Ovary (tissue), 10 donors: ENCODE measurements around the gene EIF3C. TPM values are rescaled to one million over a fixed set of nuclear protein-coding genes. Genes with fewer than 3 reads are reported as not detected.
"Not testable (repeated sequence)": the region's sequence is repeated elsewhere in the genome, so short reads cannot be mapped to it uniquely, and the experiment has no call there.

Source experiments
- DNase-seq, 5 donors: peaks; one replicate each; pipeline ENCODE4 v3.0.0-alpha.2; 2019 to 2020
- H3K27ac ChIP-seq, 2 donors: fragments of 200-600 bp; one replicate each; pipeline versions ENCODE4 v1.5.1 to v1.8.0; 2019 to 2022
- H3K27me3 ChIP-seq: fragments of 200-600 bp; one replicate; pipeline ENCODE4 v1.8.0; 2022
- H3K36me3 ChIP-seq: fragments of 200-600 bp; sonication (generic); one replicate; pipeline ENCODE4 v1.5.1; 2019
- H3K4me1 ChIP-seq: one replicate; pipeline ENCODE4 v1.8.1; 2013; ENCODE audit warnings: mild to moderate bottlenecking, moderate library complexity; ENCODE audit not compliant: insufficient read depth
- H3K4me3 ChIP-seq: fragments of 200-600 bp; sonication (generic); one replicate; pipeline ENCODE4 v1.5.1; 2017
- H3K9me3 ChIP-seq, 2 donors: fragments of 200-600 bp in 1 of 2; sonication (generic) in 1 of 2; one replicate each; pipeline versions ENCODE4 v1.5.1 to v1.8.1; 2013 to 2019; ENCODE audit warnings: mild to moderate bottlenecking in 1 of 2, moderate library complexity in 1 of 2
- WGBS, 3 donors: extraction: QIAGEN DNeasy Blood & Tissue Kit in 1 of 3; methylation state at CpG; one replicate each; pipeline versions ENCODE4 v1.1.5 to v1.1.7; 2013 to 2017; 5-methylcytosine and 5-hydroxymethylcytosine counted together
- intact Hi-C, 4 donors: fragments of 100-400 bp; cut with DNase I; formaldehyde crosslinking; loops; one replicate each; pipeline versions ENCODE4 v1.11.0 to v1.15.1; 2022 to 2023
- long read RNA-seq, 3 donors: library from polyadenylated mRNA in 2 of 3; unstranded in 2 of 3; transcript quantifications; one replicate each; pipeline ENCODE4 v2.0.0 and lab custom pipeline, GENCODE V29; 2021 to 2026
- polyA plus RNA-seq, 2 donors: library from polyadenylated mRNA; stranded (reverse); fragments of 200-250 nt in 1 of 2; fragments of 350-450 nt in 1 of 2; fragmentation: Illumina TruSeq in 1 of 2; extraction: RNeasy Lipid Tissue Mini Kit (QIAGEN cat#74804) in 1 of 2; gene quantifications; one replicate each; pipeline ENCODE4 v1.2.3, GENCODE V29; 2013 to 2014
- total RNA-seq, 7 donors: library from RNA; depleted of rRNA in 2 of 7; stranded (reverse); fragments of >200 nt in 2 of 7; fragmentation: NEBNext Ultra II Directional in 3 of 7; extraction: Animal tissue kit (Norgen Biotek cat#: 25700) in 3 of 7; gene quantifications; one replicate each; pipeline versions ENCODE4 v1.1.0 to v1.2.4, GENCODE V29; 2016 to 2023
- donor health status: DM: no; HTN: no; CAD: no; lungs with moderate emphysema.
- donor health status: DM: no; HTN: no; CAD: no.
- donor health status: Bipolar disorder and iron deficiency.
- donor health status: DM: yes; HTN: yes; CAD: no.
- donor health status: DM: no; HTN: no; CAD: no.
- donor health status: DM: yes; HTN: yes; CAD: no.

Gene EIF3C, protein sequence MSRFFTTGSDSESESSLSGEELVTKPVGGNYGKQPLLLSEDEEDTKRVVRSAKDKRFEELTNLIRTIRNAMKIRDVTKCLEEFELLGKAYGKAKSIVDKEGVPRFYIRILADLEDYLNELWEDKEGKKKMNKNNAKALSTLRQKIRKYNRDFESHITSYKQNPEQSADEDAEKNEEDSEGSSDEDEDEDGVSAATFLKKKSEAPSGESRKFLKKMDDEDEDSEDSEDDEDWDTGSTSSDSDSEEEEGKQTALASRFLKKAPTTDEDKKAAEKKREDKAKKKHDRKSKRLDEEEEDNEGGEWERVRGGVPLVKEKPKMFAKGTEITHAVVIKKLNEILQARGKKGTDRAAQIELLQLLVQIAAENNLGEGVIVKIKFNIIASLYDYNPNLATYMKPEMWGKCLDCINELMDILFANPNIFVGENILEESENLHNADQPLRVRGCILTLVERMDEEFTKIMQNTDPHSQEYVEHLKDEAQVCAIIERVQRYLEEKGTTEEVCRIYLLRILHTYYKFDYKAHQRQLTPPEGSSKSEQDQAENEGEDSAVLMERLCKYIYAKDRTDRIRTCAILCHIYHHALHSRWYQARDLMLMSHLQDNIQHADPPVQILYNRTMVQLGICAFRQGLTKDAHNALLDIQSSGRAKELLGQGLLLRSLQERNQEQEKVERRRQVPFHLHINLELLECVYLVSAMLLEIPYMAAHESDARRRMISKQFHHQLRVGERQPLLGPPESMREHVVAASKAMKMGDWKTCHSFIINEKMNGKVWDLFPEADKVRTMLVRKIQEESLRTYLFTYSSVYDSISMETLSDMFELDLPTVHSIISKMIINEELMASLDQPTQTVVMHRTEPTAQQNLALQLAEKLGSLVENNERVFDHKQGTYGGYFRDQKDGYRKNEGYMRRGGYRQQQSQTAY
- total RNA-seq: 100 to 1,000 TPM; 163 to 760 (median 544) TPM
- 1,000 to 10,000 TPM in 1 of 2 donors, 100 to 1,000 TPM in 1; 357 to 1,101 TPM for polyA plus RNA-seq
- long read RNA-seq, donor 1, transcript EIF3C-202 (21 exons, 3,137 nt): minor isoform, 11 of 3,892 reads
- long read RNA-seq, donor 1, transcript EIF3C-201 (21 exons, 3,145 nt): major isoform, 3,303 of 3,892 reads
- long read RNA-seq, donor 1, transcript EIF3C-207 (13 exons, 3,957 nt): minor isoform, 26 of 3,892 reads
- long read RNA-seq, donor 1, transcript EIF3C-211 (20 exons, 2,986 nt): minor isoform, 103 of 3,892 reads
- long read RNA-seq, donor 1, partial matches to known transcripts: 326 of 3,892 reads
- long read RNA-seq, donor 1, other reads (novel, unspliced or antisense): 122 of 3,892 reads
- long read RNA-seq, donor 2, transcript EIF3C-211 (20 exons, 2,986 nt): minor isoform, 8 of 186 reads
- long read RNA-seq, donor 2, transcript EIF3C-201 (21 exons, 3,145 nt): major isoform, 112 of 186 reads
- long read RNA-seq, donor 2, transcript EIF3C-207 (13 exons, 3,957 nt): minor isoform, 5 of 186 reads
- long read RNA-seq, donor 2, partial matches to known transcripts: 48 of 186 reads
- long read RNA-seq, donor 2, other reads (novel, unspliced or antisense): 8 of 186 reads
- long read RNA-seq, donor 3, transcript EIF3C-202 (21 exons, 3,137 nt): minor isoform, 8 of 1,073 reads
- long read RNA-seq, donor 3, transcript EIF3C-207 (13 exons, 3,957 nt): minor isoform, 10 of 1,073 reads
- long read RNA-seq, donor 3, transcript EIF3C-201 (21 exons, 3,145 nt): major isoform, 850 of 1,073 reads
- long read RNA-seq, donor 3, transcript EIF3C-211 (20 exons, 2,986 nt): minor isoform, 38 of 1,073 reads
- long read RNA-seq, donor 3, partial matches to known transcripts: 121 of 1,073 reads
- long read RNA-seq, donor 3, other reads (novel, unspliced or antisense): 42 of 1,073 reads

DNA sequence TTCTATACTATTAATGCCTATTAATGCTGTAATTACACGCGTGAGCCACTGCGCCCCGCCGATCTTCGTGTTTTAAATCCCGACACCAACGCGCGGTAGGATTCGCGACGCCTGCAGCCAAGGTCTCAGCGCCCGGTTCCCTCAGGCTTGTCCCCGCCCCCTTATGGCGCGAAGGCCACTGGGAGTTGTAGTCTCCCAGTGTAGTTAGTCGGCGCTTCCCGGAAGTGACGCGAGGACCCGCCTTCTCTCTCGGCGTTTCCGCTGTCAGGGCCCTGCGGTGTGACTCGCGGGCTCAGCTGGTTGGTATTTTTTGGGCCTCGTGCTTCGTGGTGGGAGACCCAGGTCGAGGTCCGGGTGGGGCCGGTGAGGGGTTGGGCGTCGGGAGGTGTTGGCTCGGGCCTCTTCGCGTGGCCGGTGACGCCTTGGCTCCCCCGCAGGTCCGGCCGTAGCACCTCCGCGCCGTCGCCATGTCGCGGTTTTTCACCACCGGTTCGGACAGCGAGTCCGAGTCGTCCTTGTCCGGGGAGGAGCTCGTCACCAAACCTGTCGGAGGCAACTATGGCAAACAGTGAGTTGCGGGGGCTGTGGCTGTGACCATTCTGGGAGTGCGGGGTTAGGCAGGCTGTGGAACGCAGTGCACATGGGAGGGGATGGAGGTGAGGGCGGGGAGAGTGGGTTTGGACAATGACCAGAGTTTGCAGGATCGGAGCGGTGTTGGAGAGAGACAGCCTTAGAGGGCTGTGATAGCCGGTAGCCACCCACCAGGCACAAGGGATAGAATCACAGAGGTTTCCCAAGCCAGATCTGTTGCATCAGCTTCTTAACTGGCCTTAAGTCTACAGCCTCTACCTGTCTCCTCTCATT, at the start of gene EIF3C:
EIF3C (plus strand) TSS at position 245 of the 864 bp plus-strand sequence; CDS start at position 468, 223 bp downstream.
- not testable (repeated sequence) for H3K36me3 ChIP-seq
- no CpG with 5 or more reads among the region's 66 CpGs for WGBS, 3 donors

DNA sequence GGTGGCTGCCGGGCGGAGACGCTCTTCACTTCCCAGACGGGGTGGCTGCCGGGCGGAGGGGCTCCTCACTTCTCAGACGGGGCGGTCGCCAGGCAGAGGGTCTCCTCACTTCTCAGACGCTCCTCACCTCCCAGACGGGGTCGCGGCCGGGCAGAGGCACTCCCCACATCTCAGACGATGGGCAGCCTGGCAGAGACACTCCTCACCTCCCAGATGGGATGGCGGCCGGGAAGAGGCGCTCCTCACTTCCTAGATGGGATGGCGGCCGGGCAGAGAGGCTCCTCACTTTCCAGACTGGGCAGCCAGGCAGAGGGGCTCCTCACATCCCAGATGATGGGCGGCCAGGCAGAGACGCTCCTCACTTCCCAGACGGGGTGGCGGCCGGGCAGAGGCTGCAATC, 45.0 kb upstream of the EIF3C start:
- H3K36me3 ChIP-seq, intact Hi-C loops, H3K4me3 ChIP-seq, H3K9me3 ChIP-seq, H3K4me1 ChIP-seq, H3K27ac ChIP-seq, DNase-seq, H3K27me3 ChIP-seq: not testable (repeated sequence)
- WGBS, 3 donors: 86 to 90% (median 90%) methylated on average over 10 to 11 of the region's 25 CpGs

More for the DNA sequence above, at the start of gene EIF3C:
- H3K9me3 ChIP-seq, H3K4me3 ChIP-seq, H3K4me1 ChIP-seq, intact Hi-C loops, H3K27me3 ChIP-seq, DNase-seq, H3K27ac ChIP-seq: not testable (repeated sequence)

DNA sequence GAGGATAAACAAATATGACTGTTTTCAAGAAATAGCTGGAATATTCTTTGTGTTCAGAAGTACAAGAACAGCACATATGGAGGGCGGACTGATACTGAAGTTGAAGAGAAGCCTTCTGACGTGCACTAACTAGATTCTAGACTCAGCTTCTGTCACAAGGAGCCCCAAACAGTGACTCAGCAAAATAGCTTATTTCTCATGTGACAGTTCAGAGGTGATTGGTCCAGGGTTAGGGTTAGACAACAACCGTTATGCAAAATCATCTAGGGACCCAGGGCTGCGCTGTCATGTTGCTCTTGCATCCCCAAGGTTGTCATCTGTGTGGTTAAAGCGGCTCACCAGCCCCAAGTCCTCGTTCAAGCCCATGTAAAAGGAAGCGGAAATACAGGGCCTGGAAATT, 43.8 kb upstream of the EIF3C start:
- H3K4me3 ChIP-seq, H3K27ac ChIP-seq, DNase-seq, H3K36me3 ChIP-seq, H3K9me3 ChIP-seq, H3K4me1 ChIP-seq, intact Hi-C loops, H3K27me3 ChIP-seq: not testable (repeated sequence)
- no CpG with 5 or more reads among the region's 7 CpGs for WGBS, 3 donors

DNA sequence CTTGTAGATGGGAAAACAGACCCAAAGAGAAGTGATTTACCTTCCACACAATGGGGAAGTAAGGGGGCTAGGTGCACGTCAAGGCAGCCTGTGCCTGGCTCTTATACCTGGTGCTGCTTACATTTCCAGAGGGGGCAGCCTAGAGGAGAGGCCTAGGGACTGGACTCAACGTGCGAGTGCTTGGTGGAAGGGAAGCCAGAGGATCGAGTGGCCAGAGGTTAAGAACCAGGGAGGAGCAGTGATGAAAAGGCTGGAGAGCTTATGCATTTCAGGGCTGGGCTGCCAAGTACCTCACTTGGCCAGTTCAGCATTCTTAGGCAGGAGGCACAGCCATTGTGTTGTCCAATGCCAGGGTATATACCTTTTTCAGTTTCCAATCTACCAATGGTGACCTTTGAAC, 43.1 kb upstream of the EIF3C start:
- H3K36me3 ChIP-seq, H3K9me3 ChIP-seq, H3K4me3 ChIP-seq, H3K4me1 ChIP-seq, H3K27me3 ChIP-seq, intact Hi-C loops, H3K27ac ChIP-seq, DNase-seq: not testable (repeated sequence)
- no CpG with 5 or more reads among the region's 4 CpGs for WGBS, 3 donors

DNA sequence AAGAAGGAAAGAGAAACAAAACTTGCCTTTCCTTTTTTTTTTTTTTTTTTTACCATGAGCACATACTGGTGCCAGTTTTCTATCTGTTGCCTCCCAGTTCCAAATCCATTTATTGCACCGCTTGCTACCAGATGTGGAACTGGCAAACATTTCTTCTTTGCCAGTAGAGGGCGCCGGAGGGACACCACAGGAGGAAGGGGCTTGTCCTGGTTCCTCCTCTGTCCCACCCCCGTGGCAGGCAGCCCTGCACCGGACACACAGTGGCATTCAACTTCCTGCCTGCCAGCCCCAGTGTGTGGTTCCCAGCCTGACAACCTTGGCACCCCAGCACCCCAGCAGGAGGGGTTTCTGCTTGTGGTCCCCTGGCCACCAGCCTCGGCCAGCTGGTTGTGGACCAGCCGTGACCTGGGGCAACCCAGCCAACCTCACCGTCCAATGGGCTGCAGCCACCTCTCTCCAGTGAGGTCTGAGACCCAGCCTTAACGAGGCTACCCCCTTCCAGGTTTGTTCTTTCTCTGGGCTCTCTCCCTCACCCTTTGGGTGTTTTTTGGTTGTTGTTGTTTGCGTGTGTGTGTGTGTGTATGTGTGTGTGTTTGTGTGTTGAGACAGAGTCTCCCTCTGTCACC, 22.8 kb upstream of the EIF3C start:
- H3K27ac ChIP-seq, H3K4me1 ChIP-seq, H3K27me3 ChIP-seq, H3K4me3 ChIP-seq, H3K9me3 ChIP-seq, H3K36me3 ChIP-seq, intact Hi-C loops, DNase-seq: not testable (repeated sequence)
- WGBS, 3 donors: 54% methylated on average over 1 of the region's 10 CpGs; no CpG with 5 or more reads in 2 of the 3 donors

DNA sequence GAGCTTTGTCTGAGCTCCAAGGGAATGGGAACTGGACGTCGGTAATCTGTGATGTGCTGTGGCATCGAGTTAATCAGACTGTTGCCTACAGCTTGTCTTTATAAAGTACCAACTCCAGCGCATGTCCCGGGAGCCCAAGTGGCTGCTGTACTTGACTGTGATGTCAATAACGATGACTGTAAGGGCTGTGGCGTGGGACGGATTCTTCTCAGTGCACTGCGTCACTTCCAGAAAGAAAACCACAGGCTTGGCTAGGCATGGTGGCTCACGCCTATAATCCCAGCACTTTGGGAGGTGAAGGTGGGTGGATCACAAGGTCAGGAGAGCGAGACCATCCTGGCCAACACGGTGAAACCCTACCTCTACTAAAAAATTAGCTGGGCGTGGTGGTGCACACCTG, 21.8 kb upstream of the EIF3C start:
- H3K9me3 ChIP-seq, H3K4me3 ChIP-seq, H3K27me3 ChIP-seq, H3K36me3 ChIP-seq, H3K27ac ChIP-seq, H3K4me1 ChIP-seq, intact Hi-C loops, DNase-seq: not testable (repeated sequence)
- whole genome bisulfite sequencing, 3 donors: 56% methylated on average over 3 of the region's 13 CpGs; no CpG with 5 or more reads in 2 of the 3 donors

DNA sequence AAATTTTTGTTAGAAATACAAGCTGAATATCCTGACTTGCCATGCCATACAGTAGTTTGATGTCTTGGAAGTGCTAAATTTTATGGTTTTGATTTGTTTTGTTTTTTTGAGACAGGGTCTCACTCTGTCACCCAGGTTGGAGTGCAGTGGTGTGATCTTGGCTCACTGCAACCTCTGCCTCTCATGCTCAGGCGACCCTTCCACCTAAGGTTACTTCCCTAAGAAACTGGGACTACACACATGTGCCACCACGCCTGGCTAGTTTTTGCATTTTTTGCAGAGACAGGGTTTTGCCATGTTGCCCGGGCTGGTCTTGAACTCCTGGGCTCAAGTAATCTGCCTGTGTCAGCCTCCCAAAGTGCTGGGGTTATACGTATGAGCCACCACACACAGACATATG, 19.5 kb upstream of the EIF3C start:
- H3K27ac ChIP-seq, H3K27me3 ChIP-seq, H3K4me3 ChIP-seq, H3K36me3 ChIP-seq, DNase-seq, intact Hi-C loops, H3K4me1 ChIP-seq, H3K9me3 ChIP-seq: not testable (repeated sequence)
- WGBS, 3 donors: 86 to 100% (median 100%) methylated on average over 2 to 3 of the region's 4 CpGs

DNA sequence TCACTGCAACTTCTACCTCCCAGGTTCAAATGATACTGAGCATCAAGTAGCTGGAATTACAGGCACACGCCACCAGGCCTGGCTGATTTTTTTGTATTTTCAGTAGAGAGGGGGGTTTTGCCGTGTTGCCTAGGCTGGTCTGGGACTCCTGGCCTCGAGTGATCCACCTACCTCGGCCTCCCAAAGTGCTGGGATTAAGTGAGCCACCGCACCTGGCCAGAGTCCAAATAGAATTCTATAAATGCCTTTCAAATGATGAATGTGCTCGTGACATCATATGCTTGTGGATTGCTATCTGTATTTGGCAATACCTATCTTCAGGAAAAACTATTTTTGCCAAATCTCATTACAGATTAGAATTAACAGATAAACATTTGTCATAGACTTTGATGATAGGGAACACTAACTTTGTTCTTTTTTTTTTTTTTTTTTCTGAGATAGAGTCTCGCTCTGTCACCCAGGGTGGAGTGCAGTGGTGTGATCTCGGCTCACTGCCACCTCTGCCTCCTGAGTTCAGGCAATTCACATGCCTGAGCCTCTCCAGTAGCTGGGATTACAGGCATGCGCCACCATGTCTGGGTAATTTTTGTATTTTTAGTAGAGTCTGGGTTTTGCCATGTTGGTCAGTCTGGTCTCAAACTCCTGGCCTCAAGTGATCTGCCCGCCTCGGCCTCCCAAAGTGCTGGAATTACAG, 17.9 kb upstream of the EIF3C start:
- intact Hi-C loops, DNase-seq, H3K27ac ChIP-seq, H3K36me3 ChIP-seq, H3K9me3 ChIP-seq, H3K4me1 ChIP-seq, H3K4me3 ChIP-seq, H3K27me3 ChIP-seq: not testable (repeated sequence)
- 100% methylated on average over 1 of the region's 11 CpGs; no CpG with 5 or more reads in 2 of the 3 donors for WGBS, 3 donors

DNA sequence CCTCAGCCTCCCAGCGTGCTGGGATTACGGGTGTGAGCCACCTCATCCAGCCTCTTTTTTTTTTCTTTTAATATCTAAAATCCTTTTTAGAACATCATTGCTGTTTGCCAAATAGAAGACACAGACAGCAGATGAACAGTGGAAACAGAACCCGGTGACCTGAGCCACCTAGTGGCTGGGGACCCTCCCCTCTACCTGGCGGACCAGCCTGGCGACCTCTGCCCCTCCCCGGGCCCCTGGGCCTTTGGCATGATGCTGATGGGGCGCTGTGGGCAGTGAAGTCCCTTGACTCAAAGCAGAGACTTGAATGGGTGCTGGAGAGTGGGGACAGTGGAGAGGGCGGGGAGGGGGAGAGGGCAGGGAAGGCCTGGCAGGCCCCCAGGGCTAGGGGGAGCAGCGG, 11.5 kb upstream of the EIF3C start:
- DNase-seq, H3K9me3 ChIP-seq, H3K4me3 ChIP-seq, intact Hi-C loops, H3K27me3 ChIP-seq, H3K36me3 ChIP-seq, H3K27ac ChIP-seq, H3K4me1 ChIP-seq: not testable (repeated sequence)
- 89 to 100% methylated on average over 2 of the region's 9 CpGs; no CpG with 5 or more reads in 1 of the 3 donors for WGBS, 3 donors
